ENCODE results near the gene EPS8L1. TPM values are rescaled to one million over a fixed set of nuclear protein-coding genes. Genes with fewer than 3 reads are reported as not detected.

Gene EPS8L1
- polyA plus RNA-seq, 6 donors from 2014 or later = not detected

GRCh38 chr19:55077106-55077505, 1.4 kb downstream of the EPS8L1 start:
- peaks cover 0 to 19% of the 10 kb centered on the region in 2 donors for H3K36me3 Mint-ChIP-seq
- ATAC-seq (ENCODE audit: low read depth in 2 of 2) (no peak), DNase-seq (no peak)
- peaks cover 2 to 31% (median 15%) of the 10 kb centered on the region in 7 donors for H3K9me3 Mint-ChIP-seq
- H3K4me3 Mint-ChIP-seq = no peak overlapping the region
- H3K27ac Mint-ChIP-seq = no peak overlapping the region
- H3K27me3 Mint-ChIP-seq = peaks cover 50 to 88% (median 87%) of the 10 kb centered on the region in 3 donors
- peaks cover 21 to 29% (median 23%) of the 10 kb centered on the region in 3 donors for H3K4me1 Mint-ChIP-seq

- Mint-ChIP-seq H3K27ac (peak overlapping the region in 1 of 6 donors; percentile 70), H3K9me3 (peaks cover 0 to 22% (median 8%) of the 10 kb centered on the region in 7 donors), H3K4me1 (peaks cover 28 to 33% (median 29%) of the 10 kb centered on the region in 3 donors), H3K27me3 (peaks cover 55 to 92% (median 90%) of the 10 kb centered on the region in 3 donors), H3K4me3 (peak overlapping the region in 7 of 8 donors; percentile 41 to 65 (median 52)), H3K36me3 (peaks cover 0 to 21% of the 10 kb centered on the region in 2 donors)
- ATAC-seq (ENCODE audit: low read depth in 2 of 2) (no peak), DNase-seq (no peak)
Observed at GRCh38 chr19:55078996-55079395, 3.3 kb downstream of the EPS8L1 start.

- H3K27me3 Mint-ChIP-seq = peaks cover 55 to 92% (median 91%) of the 10 kb centered on the region in 3 donors
Observed at GRCh38 chr19:55079400-55080038, 3.9 kb downstream of the EPS8L1 start.

GRCh38 chr19:55080121-55080967, 4.7 kb downstream of the EPS8L1 start:
- H3K9me3 Mint-ChIP-seq = peaks cover 0 to 15% (median 6%) of the 10 kb centered on the region in 7 donors
- peak; percentile 35 to 48 for ATAC-seq (ENCODE audit: low read depth in 2 of 2)
- H3K27ac Mint-ChIP-seq = peak overlapping the region in 2 of 6 donors; percentile 60 to 66
- DNase-seq = no peak
- H3K27me3 Mint-ChIP-seq = peaks cover 57 to 91% (median 88%) of the 10 kb centered on the region in 3 donors
- H3K4me3 Mint-ChIP-seq = peak overlapping the region; percentile 72 to 93 (median 82)
- H3K4me1 Mint-ChIP-seq = peaks cover 28 to 33% (median 31%) of the 10 kb centered on the region in 3 donors
- H3K36me3 Mint-ChIP-seq = peaks cover 0 to 16% of the 10 kb centered on the region in 2 donors

More at GRCh38 chr19:55079400-55080038, 3.9 kb downstream of the EPS8L1 start:
- no peak for DNase-seq
- no peak for ATAC-seq (ENCODE audit: low read depth in 2 of 2)
- Mint-ChIP-seq H3K4me1 (peaks cover 28 to 33% (median 31%) of the 10 kb centered on the region in 3 donors), H3K36me3 (peaks cover 0 to 16% of the 10 kb centered on the region in 2 donors), H3K4me3 (peak overlapping the region; percentile 41 to 85 (median 66)), H3K27ac (peak overlapping the region in 2 of 6 donors; percentile 70 to 79), H3K9me3 (peaks cover 0 to 19% (median 6%) of the 10 kb centered on the region in 7 donors)

- Mint-ChIP-seq H3K4me3 (peak overlapping the region; percentile 72 to 93 (median 82)), H3K27ac (peak overlapping the region in 4 of 6 donors; percentile 14 to 84 (median 63)), H3K4me1 (peaks cover 28 to 35% (median 33%) of the 10 kb centered on the region in 3 donors), H3K36me3 (peaks cover 0 to 16% of the 10 kb centered on the region in 2 donors), H3K9me3 (peaks cover 0 to 15% (median 6%) of the 10 kb centered on the region in 7 donors), H3K27me3 (peaks cover 60 to 90% (median 87%) of the 10 kb centered on the region in 3 donors)
- ATAC-seq (ENCODE audit: low read depth in 2 of 2) = peak; percentile 77 to 80
- DNase-seq = peak; percentile 78
Observed at GRCh38 chr19:55080968-55081769, 5.5 kb downstream of the EPS8L1 start.

DNA sequence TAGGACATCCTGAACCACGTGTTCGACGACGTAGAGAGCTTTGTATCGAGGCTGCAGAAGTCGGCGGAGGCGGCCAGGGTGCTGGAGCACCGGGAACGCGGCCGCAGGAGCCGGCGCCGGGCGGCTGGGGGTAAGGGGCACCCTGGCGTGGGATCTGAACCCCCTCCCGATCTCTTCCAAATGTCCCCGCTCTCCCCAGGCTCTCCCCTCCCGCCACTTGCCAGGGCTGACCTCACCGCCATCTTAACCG, 6.0 kb downstream of the EPS8L1 start:
- peaks cover 28 to 35% (median 33%) of the 10 kb centered on the region in 3 donors for H3K4me1 Mint-ChIP-seq
- peaks cover 57 to 85% (median 82%) of the 10 kb centered on the region in 3 donors for H3K27me3 Mint-ChIP-seq
- no peak for ATAC-seq (ENCODE audit: low read depth in 2 of 2)
- no peak for DNase-seq
- peaks cover 0 to 15% (median 6%) of the 10 kb centered on the region in 7 donors for H3K9me3 Mint-ChIP-seq
- H3K4me3 Mint-ChIP-seq = peak overlapping the region; percentile 72 to 93 (median 82)
- H3K27ac Mint-ChIP-seq = peak overlapping the region in 1 of 6 donors; percentile 10
- H3K36me3 Mint-ChIP-seq = peaks cover 0 to 16% of the 10 kb centered on the region in 2 donors

- Mint-ChIP-seq H3K27ac (peak overlapping the region in 3 of 6 donors; percentile 34 to 90 (median 47)), H3K4me3 (peak overlapping the region; percentile 26 to 85 (median 74)), H3K4me1 (peaks cover 29 to 36% (median 36%) of the 10 kb centered on the region in 3 donors), H3K9me3 (peaks cover 0 to 15% (median 6%) of the 10 kb centered on the region in 7 donors), H3K27me3 (peaks cover 55 to 83% (median 80%) of the 10 kb centered on the region in 3 donors), H3K36me3 (peaks cover 0 to 16% of the 10 kb centered on the region in 2 donors)
- no peak for DNase-seq
- peak in 1 of 2 donors; percentile 6 for ATAC-seq (ENCODE audit: low read depth in 2 of 2)
Observed at GRCh38 chr19:55082020-55082851, 6.6 kb downstream of the EPS8L1 start.

DNA sequence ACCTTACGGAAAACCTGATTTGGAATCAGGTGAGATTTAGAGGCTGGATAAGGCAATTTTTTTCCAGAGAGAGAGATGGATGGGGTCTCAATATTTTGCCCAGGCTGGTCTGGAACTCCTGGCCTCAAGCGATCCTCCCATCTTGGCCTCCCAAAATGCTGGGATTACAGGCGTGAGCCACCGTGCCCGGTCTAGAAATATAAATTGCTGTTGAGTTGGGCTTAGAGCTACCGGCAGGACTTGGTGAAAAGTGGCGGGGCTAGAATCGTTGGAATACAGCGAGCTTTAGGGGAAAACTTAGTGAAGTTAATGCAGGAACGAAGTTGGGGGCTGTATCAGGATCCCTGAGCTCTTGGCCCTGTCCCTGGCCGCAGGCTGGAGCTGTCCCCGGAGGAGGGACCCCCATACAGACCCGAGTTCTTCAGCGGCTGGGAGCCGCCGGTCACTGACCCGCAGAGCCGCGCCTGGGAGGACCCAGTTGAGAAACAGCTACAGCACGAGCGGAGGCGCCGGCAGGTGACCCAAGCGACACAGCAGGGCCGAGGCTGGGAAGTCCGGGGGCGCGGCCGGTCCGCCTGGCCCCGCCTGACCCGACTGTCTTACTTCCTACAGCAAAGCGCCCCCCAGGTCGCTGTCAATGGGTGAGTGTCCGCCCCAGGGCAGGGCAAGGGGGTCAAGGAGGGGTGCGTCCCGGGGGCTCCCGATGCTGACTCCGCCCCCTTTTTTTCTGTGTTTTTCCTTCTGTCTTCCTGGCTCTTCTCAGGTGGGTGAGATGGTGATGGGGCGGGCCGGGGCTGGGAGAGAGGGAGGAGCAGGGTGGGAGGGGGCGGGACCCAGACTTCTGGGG, 7.6 kb downstream of the EPS8L1 start:
- Mint-ChIP-seq H3K36me3 (peaks cover 0 to 22% of the 10 kb centered on the region in 2 donors), H3K27me3 (peaks cover 60 to 86% (median 82%) of the 10 kb centered on the region in 3 donors), H3K4me1 (peaks cover 39 to 46% (median 46%) of the 10 kb centered on the region in 3 donors), H3K9me3 (peaks cover 0 to 15% (median 6%) of the 10 kb centered on the region in 7 donors), H3K27ac (peak overlapping the region in 1 of 6 donors; percentile 34), H3K4me3 (peak overlapping the region in 7 of 8 donors; percentile 25 to 85 (median 71))
- no peak for ATAC-seq (ENCODE audit: low read depth in 2 of 2)
- DNase-seq = no peak

DNA sequence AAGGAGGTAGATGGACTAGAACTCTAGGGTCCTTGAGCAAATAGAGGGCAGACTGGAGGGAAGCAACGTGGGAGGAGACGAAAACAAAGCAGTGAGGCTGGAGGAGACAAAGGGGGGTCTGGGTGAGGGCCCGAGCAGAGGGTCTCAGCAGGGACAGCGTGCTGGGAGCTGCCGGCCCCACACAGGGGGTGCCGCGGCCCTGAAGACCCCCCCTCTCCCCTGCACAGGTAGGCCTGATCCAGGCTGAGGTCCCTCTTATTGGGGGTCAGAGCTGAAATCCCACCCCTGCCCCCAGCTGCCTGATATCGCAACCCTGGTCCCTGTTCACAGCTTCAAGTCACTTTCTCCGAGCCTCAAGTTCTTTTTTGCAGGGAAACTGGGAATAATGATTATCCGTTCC, 8.7 kb downstream of the EPS8L1 start:
- H3K9me3 Mint-ChIP-seq = peaks cover 0 to 13% (median 6%) of the 10 kb centered on the region in 7 donors
- H3K27ac Mint-ChIP-seq = no peak overlapping the region
- H3K4me3 Mint-ChIP-seq = peak overlapping the region in 2 of 8 donors; percentile 7 to 16
- peaks cover 47 to 53% (median 51%) of the 10 kb centered on the region in 3 donors for H3K4me1 Mint-ChIP-seq
- peaks cover 0 to 33% of the 10 kb centered on the region in 2 donors for H3K36me3 Mint-ChIP-seq
- peaks cover 66 to 91% (median 87%) of the 10 kb centered on the region in 3 donors for H3K27me3 Mint-ChIP-seq
- ATAC-seq (ENCODE audit: low read depth in 2 of 2) (no peak), DNase-seq (no peak)

- Mint-ChIP-seq H3K27me3 (peaks cover 61 to 80% (median 76%) of the 10 kb centered on the region in 3 donors), H3K27ac (peak overlapping the region in 1 of 6 donors; percentile 42), H3K36me3 (peaks cover 0 to 31% of the 10 kb centered on the region in 2 donors), H3K4me1 (peaks cover 39 to 46% (median 45%) of the 10 kb centered on the region in 3 donors), H3K4me3 (peak overlapping the region in 6 of 8 donors; percentile 4 to 83 (median 54)), H3K9me3 (peaks cover 0 to 7% (median 2%) of the 10 kb centered on the region in 7 donors)
- DNase-seq = no peak
- no peak for ATAC-seq (ENCODE audit: low read depth in 2 of 2)
Observed at GRCh38 chr19:55085923-55086715, 10.4 kb downstream of the EPS8L1 start.
